NB4 (cell line): ENCODE results near the gene PECR.
"Not testable (repeated sequence)": the region's sequence is repeated elsewhere in the genome, so short reads cannot be mapped to it uniquely, and the experiment has no call there.

Experiments used
- DNase-seq: peaks from one replicate; pipeline ENCODE4 v3.0.0; 2010; ENCODE audit warnings: low read depth
- H3K4me3 ChIP-seq: one replicate; pipeline ENCODE4 v1.5.1; 2011; ENCODE audit warnings: mild to moderate bottlenecking, low read depth, low read length, moderate library complexity
- CTCF ChIP-seq: IDR thresholded peaks from one replicate; pipeline ENCODE4 v1.5.1; 2012; ENCODE audit warnings: low read depth, low read length
- MAX ChIP-seq: IDR thresholded peaks from 2 replicates; pipeline ENCODE4 v1.6.1; 2011; ENCODE audit warnings: low read depth, low read length
- MYC ChIP-seq: IDR thresholded peaks from 2 replicates; pipeline ENCODE4 v1.6.1; 2011; ENCODE audit warnings: low read depth, low read length
- POLR2A ChIP-seq: IDR thresholded peaks from 2 replicates; pipeline ENCODE4 v1.6.1; 2011; ENCODE audit warnings: mild to moderate bottlenecking; ENCODE audit not compliant: insufficient read length; ENCODE audit errors: extremely low read depth

PECR gene

GRCh38 chr2:215998636-215999035 lies 83.0 kb downstream of the PECR start:
- DNase-seq = no peak
- TF ChIP-seq MAX (no peak), MYC (no peak), CTCF (no peak), POLR2A (no peak)
- no peak overlapping the region for H3K4me3 ChIP-seq

GRCh38 chr2:215997219-215997618 lies 84.4 kb downstream of the PECR start:
- no peak for DNase-seq
- H3K4me3 ChIP-seq = no peak overlapping the region
- TF ChIP-seq CTCF = no peak
- no peak for TF ChIP-seq MYC
- no peak for TF ChIP-seq MAX
- TF ChIP-seq POLR2A = no peak

GRCh38 chr2:215994911-215995310 lies 86.7 kb downstream of the PECR start:
- H3K4me3 ChIP-seq = no peak overlapping the region
- TF ChIP-seq MAX (no peak), POLR2A (no peak), MYC (no peak), CTCF (no peak)
- DNase-seq = no peak

GRCh38 chr2:215988556-215989207 lies 92.9 kb downstream of the PECR start:
- H3K4me3 ChIP-seq, DNase-seq: not testable (repeated sequence)
